ENCODE data around the gene GPRIN3. TPM values are rescaled to one million over a fixed set of nuclear protein-coding genes. Genes with fewer than 3 reads are reported as not detected.

The GPRIN3 gene
- total RNA-seq, 1 donor from 2014 or later: 69.5 TPM

Other genes starting within 250 kb of the GPRIN3 start
- gene TIGD2, start 196.3 kb downstream of the GPRIN3 start, total RNA-seq: 3.3 and 4.1 TPM in 2 replicates